Smooth muscle cell of the coronary artery (primary cell): Measurements from ENCODE around the gene OR51F1. TPM values are rescaled to one million over a fixed set of nuclear protein-coding genes. Genes with fewer than 3 reads are reported as not detected.

Experiments used
- total RNA-seq: library from RNA; depleted of rRNA; stranded (reverse); fragments of >200 nt; gene quantifications from 2 replicates; pipeline ENCODE4 v1.2.3, GENCODE V29; 2014; ENCODE audit warnings: low replicate concordance

Gene OR51F1, protein sequence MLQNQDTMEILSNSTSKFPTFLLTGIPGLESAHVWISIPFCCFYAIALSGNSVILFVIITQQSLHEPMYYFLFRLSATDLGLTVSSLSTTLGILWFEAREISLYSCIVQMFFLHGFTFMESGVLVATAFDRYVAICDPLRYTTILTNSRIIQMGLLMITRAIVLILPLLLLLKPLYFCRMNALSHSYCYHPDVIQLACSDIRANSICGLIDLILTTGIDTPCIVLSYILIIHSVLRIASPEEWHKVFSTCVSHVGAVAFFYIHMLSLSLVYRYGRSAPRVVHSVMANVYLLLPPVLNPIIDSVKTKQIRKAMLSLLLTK
- not detected in 2 replicates for total RNA-seq

DNA sequence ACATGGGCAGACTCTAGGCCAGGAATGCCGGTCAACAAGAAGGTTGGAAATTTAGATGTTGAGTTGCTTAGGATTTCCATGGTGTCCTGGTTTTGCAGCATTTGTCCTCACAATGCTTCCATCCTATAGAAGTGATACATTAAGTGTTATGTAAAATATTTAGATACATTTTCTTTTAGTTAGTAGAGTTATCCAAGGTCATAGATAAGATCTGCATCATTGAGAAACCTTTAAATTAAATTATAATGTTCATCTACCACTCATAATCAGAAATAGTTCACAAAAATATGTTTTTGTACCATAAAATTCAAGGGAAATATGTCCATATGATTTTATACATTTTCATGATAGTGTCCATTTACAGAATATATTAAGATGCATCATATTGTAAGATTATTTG is at the start of gene OR51F1:
TSS of gene OR51F1 (minus strand) at position 101 of the 400 bp plus-strand sequence. CDS start at position 101, 0 bp downstream.

DNA sequence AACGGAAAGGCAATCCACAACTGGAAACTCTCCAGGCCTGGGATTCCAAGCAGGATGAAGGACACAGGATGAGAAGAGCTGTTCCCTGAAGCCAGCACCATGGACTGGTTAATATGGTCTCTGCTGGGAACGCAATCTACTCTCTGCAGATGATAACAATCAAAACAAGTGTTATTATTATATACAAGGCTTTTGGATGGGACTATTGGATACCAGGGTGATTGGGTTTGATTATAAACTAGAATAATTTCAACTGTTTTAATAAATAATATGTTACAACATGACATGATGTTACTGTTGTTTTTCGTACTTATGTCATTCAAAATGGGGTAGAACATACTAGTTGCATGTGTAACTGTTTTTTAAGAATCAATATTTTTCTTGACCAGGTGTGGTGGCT is 34.5 kb upstream of the OR51F1 start, which contains the start of gene OR52R1:
TSS of gene OR52R1 (minus strand) at position 101 of the 400 bp plus-strand sequence. CDS start at position 101, 0 bp downstream.

Other genes with a start within 250 kb of the OR51F1 start
- gene OR52M1, start 224.7 kb downstream of the OR51F1 start, total RNA-seq: not detected in 2 replicates
- gene OR52I2, start 188.2 kb downstream of the OR51F1 start, total RNA-seq: not detected in 2 replicates
- gene OR52I1, start 175.9 kb downstream of the OR51F1 start, total RNA-seq: not detected in 2 replicates
- gene TRIM68, start 161.7 kb downstream of the OR51F1 start, total RNA-seq: 6.2 and 9.5 TPM in 2 replicates
- not detected in 2 replicates for gene OR51D1, start 132.5 kb downstream of the OR51F1 start, total RNA-seq
- gene OR51E1, start 126.0 kb downstream of the OR51F1 start, total RNA-seq: not detected in 2 replicates
- under 0.01 TPM in 1 of 2 replicates, not detected in the other for gene OR51E2, start 72.1 kb downstream of the OR51F1 start, total RNA-seq
- gene MMP26, start 65.2 kb downstream of the OR51F1 start, total RNA-seq: not detected in 2 replicates
- gene OR52R1, start 34.4 kb upstream of the OR51F1 start, total RNA-seq: not detected in 2 replicates
- not detected in 2 replicates for gene OR51F2, start 51.4 kb upstream of the OR51F1 start, total RNA-seq
- not detected in 2 replicates for gene OR51S1, start 79.3 kb upstream of the OR51F1 start, total RNA-seq
- not detected in 2 replicates for gene OR51T1, start 112.0 kb upstream of the OR51F1 start, total RNA-seq
- not detected in 2 replicates for gene OR51A7, start 133.8 kb upstream of the OR51F1 start, total RNA-seq
- not detected in 2 replicates for gene OR51G2, start 149.4 kb upstream of the OR51F1 start, total RNA-seq
- gene OR51G1, start 154.4 kb upstream of the OR51F1 start, total RNA-seq: not detected in 2 replicates
- not detected in 2 replicates for gene OR51A4, start 177.7 kb upstream of the OR51F1 start, total RNA-seq
- not detected in 2 replicates for gene OR51A2, start 185.8 kb upstream of the OR51F1 start, total RNA-seq
- gene OR51L1, start 224.9 kb upstream of the OR51F1 start, total RNA-seq: not detected in 2 replicates